Caco-2 (cell line): ENCODE results near the gene FGF19. TPM values are rescaled to one million over a fixed set of nuclear protein-coding genes. Genes with fewer than 3 reads are reported as not detected.

Source experiments
- BruUV-seq: library from RNA; stranded (reverse); fragments of 400-500 nt; replicated peaks from 2 replicates; lab custom pipeline; 2021; lab: Mats Ljungman, UMichigan
- CTCF ChIA-PET: fragments of 300-600 bp; sonication (Branson Sonifier 250); formaldehyde crosslinking; loops from one replicate; lab custom pipeline; 2022; ENCODE audit warnings: antibody characterized with exemption; lab: Charles Lee
- POLR2A ChIA-PET: fragments of 300-600 bp; sonication (Branson Sonifier 250); formaldehyde crosslinking; loops from one replicate; lab custom pipeline; 2022; ENCODE audit warnings: antibody characterized with exemption; lab: Charles Lee
- DNase-seq, 2 experiments: peaks; one replicate each; pipeline versions ENCODE4 v3.0.0 to v3.0.0-alpha.2; 2020 to 2022
- H3K27me3 ChIP-seq: replicated peaks from 2 replicates; pipeline ENCODE4 v1.6.0; 2011; ENCODE audit warnings: low read length; ENCODE audit not compliant: control insufficient read depth, insufficient read depth
- H3K36me3 ChIP-seq: 2 replicates; pipeline ENCODE4 v1.5.1; 2011; ENCODE audit warnings: low read length; ENCODE audit not compliant: control insufficient read depth, insufficient read depth
- H3K4me1 ChIP-seq: fragments of 250-450 bp; sonication (Bioruptor Pico); 2 replicates; pipeline ENCODE4 v1.5.1; 2020; ENCODE audit warnings: mild to moderate bottlenecking
- H3K4me3 ChIP-seq: 2 replicates; pipeline ENCODE4 v1.5.1; 2011; ENCODE audit warnings: low read depth, mild to moderate bottlenecking, control low read depth, low read length
- H3K9me3 ChIP-seq: fragments of 250-450 bp; sonication (Bioruptor Pico); 2 replicates; pipeline ENCODE4 v1.5.1; 2020; ENCODE audit warnings: mild to moderate bottlenecking, moderate library complexity
- H3K27ac Mint-ChIP-seq: one replicate; pipeline ENCODE4 v1.8.0; 2022; ENCODE audit warnings: mixed read lengths; ENCODE audit not compliant: unreplicated experiment
- H3K27me3 Mint-ChIP-seq: one replicate; pipeline ENCODE4 v1.8.0; 2022; ENCODE audit warnings: mixed read lengths; ENCODE audit not compliant: insufficient read depth, unreplicated experiment
- H3K36me3 Mint-ChIP-seq: one replicate; pipeline ENCODE4 v1.8.0; 2022; ENCODE audit warnings: mild to moderate bottlenecking, mixed read lengths; ENCODE audit not compliant: insufficient read depth, unreplicated experiment
- H3K4me1 Mint-ChIP-seq: one replicate; pipeline ENCODE4 v1.8.0; 2022; ENCODE audit warnings: low read depth, mixed read lengths; ENCODE audit not compliant: unreplicated experiment
- H3K4me3 Mint-ChIP-seq: one replicate; pipeline ENCODE4 v1.8.0; 2022; ENCODE audit warnings: mild to moderate bottlenecking, moderate library complexity, mixed read lengths; ENCODE audit not compliant: unreplicated experiment
- H3K9me3 Mint-ChIP-seq: one replicate; pipeline ENCODE4 v1.8.0; 2022; ENCODE audit warnings: mixed read lengths; ENCODE audit not compliant: unreplicated experiment
- CTCF ChIP-seq, 2 experiments: fragments of 200-600 bp in 1 of 2; IDR thresholded peaks; 1 replicate in 1 of 2; 2 replicates in 1 of 2; pipeline versions ENCODE4 v1.5.1 to v1.8.0; 2011 to 2022; ENCODE audit warnings: antibody characterized with exemption in 1 of 2, control low read depth in 1 of 2, inconsistent platforms in 1 of 2, low read depth in 1 of 2, low read length in 1 of 2, mild to moderate bottlenecking in 1 of 2, moderate library complexity in 1 of 2; ENCODE audit not compliant: insufficient read depth in 1 of 2, severe bottlenecking in 1 of 2, unreplicated experiment in 1 of 2
- intact Hi-C: fragments of 100-400 bp; cut with micrococcal nuclease; formaldehyde crosslinking; loops from one replicate; pipeline ENCODE4 v1.10.0; 2022; ENCODE audit not compliant: unreplicated experiment
- total RNA-seq: library from RNA; stranded (reverse); gene quantifications from 2 replicates; pipeline ENCODE4 v1.2.3, GENCODE V29; 2022

FGF19 gene
- total RNA-seq, 1 experiment from 2014 or later: 1.7 TPM

- Mint-ChIP-seq H3K27me3 (no peaks in the 10 kb centered on the region), H3K9me3 (no peaks in the 10 kb centered on the region), H3K27ac (peak overlapping the region; percentile 63), H3K4me1 (peaks cover 27% of the 10 kb centered on the region), H3K36me3 (peaks cover 100% of the 10 kb centered on the region), H3K4me3 (no peak overlapping the region)
- DNase-seq: peak in 1 of 2 experiments; percentile 29
- BruUV-seq: no TSS peak
- no peak for TF ChIP-seq CTCF (IDR thresholded peaks at IDR 0.05; ENCODE audit: insufficient read depth in 1 of 2, low read depth in 1 of 2, low read length in 1 of 2, severe bottlenecking in 1 of 2, unreplicated experiment in 1 of 2)
- ChIA-PET POLR2A (no interaction called here), CTCF (interaction anchor here (0.7 kb wide), 1 partner anchor 522 kb away, joined by 3 read pairs; no protein-coding TSS in a partner anchor)
- Histone ChIP-seq H3K27me3 (no peaks in the 10 kb centered on the region), H3K9me3 (no peaks in the 10 kb centered on the region), H3K4me3 (no peak overlapping the region), H3K4me1 (peaks cover 31% of the 10 kb centered on the region), H3K36me3 (peaks cover 4% of the 10 kb centered on the region)
- intact Hi-C loops: no loop called here
These were observed 50.8 kb downstream of the FGF19 start for GRCh38 chr11:69652999-69653398.

- Mint-ChIP-seq H3K27ac (no peak overlapping the region), H3K4me3 (no peak overlapping the region), H3K4me1 (peaks cover 17% of the 10 kb centered on the region), H3K36me3 (peaks cover 100% of the 10 kb centered on the region), H3K9me3 (no peaks in the 10 kb centered on the region), H3K27me3 (no peaks in the 10 kb centered on the region)
- BruUV-seq: no TSS peak
- intact Hi-C loops: no loop called here
- CTCF ChIA-PET: no interaction called here
- POLR2A ChIA-PET: no interaction called here
- Histone ChIP-seq H3K4me3 (no peak overlapping the region), H3K4me1 (peaks cover 21% of the 10 kb centered on the region), H3K27me3 (no peaks in the 10 kb centered on the region), H3K9me3 (no peaks in the 10 kb centered on the region), H3K36me3 (peaks cover 7% of the 10 kb centered on the region)
- TF ChIP-seq CTCF (IDR thresholded peaks at IDR 0.05; ENCODE audit: insufficient read depth in 1 of 2, low read depth in 1 of 2, low read length in 1 of 2, severe bottlenecking in 1 of 2, unreplicated experiment in 1 of 2): no peak
- peak in 1 of 2 experiments; percentile 23 for DNase-seq
These were observed 51.8 kb downstream of the FGF19 start for GRCh38 chr11:69651834-69652620.

GRCh38 chr11:69650832-69651344 lies 52.9 kb downstream of the FGF19 start:
- POLR2A ChIA-PET: no interaction called here
- BruUV-seq: no TSS peak
- Histone ChIP-seq H3K4me1 (peaks cover 16% of the 10 kb centered on the region), H3K9me3 (no peaks in the 10 kb centered on the region), H3K27me3 (no peaks in the 10 kb centered on the region), H3K36me3 (peaks cover 9% of the 10 kb centered on the region), H3K4me3 (no peak overlapping the region)
- Mint-ChIP-seq H3K36me3 (peaks cover 100% of the 10 kb centered on the region), H3K9me3 (no peaks in the 10 kb centered on the region), H3K27ac (peak overlapping the region; percentile 57), H3K27me3 (no peaks in the 10 kb centered on the region), H3K4me3 (no peak overlapping the region), H3K4me1 (peaks cover 11% of the 10 kb centered on the region)
- TF ChIP-seq CTCF (IDR thresholded peaks at IDR 0.05; ENCODE audit: insufficient read depth in 1 of 2, low read depth in 1 of 2, low read length in 1 of 2, severe bottlenecking in 1 of 2, unreplicated experiment in 1 of 2): no peak
- peak in 1 of 2 experiments; percentile 45 for DNase-seq
- CTCF ChIA-PET: no interaction called here
- intact Hi-C loops: no loop called here
